SK-N-SH (cell line): ENCODE results near the gene MB21D2.

ENCODE experiments used
- CTCF ChIP-seq: fragments of 200-600 bp; sonication (generic); IDR thresholded peaks from 2 replicates; pipeline ENCODE4 v1.6.1; 2017; ENCODE audit warnings: antibody characterized with exemption, mild to moderate bottlenecking, moderate library complexity
- EZH2phosphoT487 ChIP-seq: fragments of 200-600 bp; sonication (generic); IDR thresholded peaks from 2 replicates; pipeline ENCODE4 v1.6.1; 2017; ENCODE audit warnings: low read depth, mixed run types, mild to moderate bottlenecking, antibody characterized with exemption, moderate library complexity, borderline replicate concordance
- FOSL2 ChIP-seq: IDR thresholded peaks from 2 replicates; pipeline ENCODE4 v1.4.0; 2012; ENCODE audit warnings: low read depth, mild to moderate bottlenecking, moderate library complexity, borderline replicate concordance
- RAD21 ChIP-seq: IDR thresholded peaks from 2 replicates; pipeline ENCODE4 v1.6.1; 2012; ENCODE audit warnings: mild to moderate bottlenecking, low read length
- SMC3 ChIP-seq: IDR thresholded peaks from 2 replicates; pipeline ENCODE4 v1.6.1; 2012; ENCODE audit warnings: low read depth, low read length, improper control_type of control experiment

GRCh38 chr3:192851821-192852372 lies 65.8 kb downstream of the MB21D2 start:
- TF ChIP-seq EZH2phosphoT487 (no peak), SMC3 (no peak), CTCF (no peak), FOSL2 (peak; percentile 83), RAD21 (no peak)
